ENCODE data around the gene CEP152. TPM values are rescaled to one million over a fixed set of nuclear protein-coding genes. Genes with fewer than 3 reads are reported as not detected.

The CEP152 gene
- total RNA-seq, 1 experiment from 2014 or later, result 31.6 TPM

- no peak overlapping the region for H3K27ac ChIP-seq (ENCODE audit: low read depth, low read length, poor library complexity, severe bottlenecking)
- TF ChIP-seq EZH2 (IDR thresholded peaks at IDR 0.05; ENCODE audit: borderline replicate concordance, low read depth, low read length, poor library complexity, severe bottlenecking), result no peak
- no peak for TF ChIP-seq CTCF (conservative IDR thresholded peaks at IDR 0.05; ENCODE audit: low read depth, low read length)
- CTCF ChIA-PET, result no interaction called here
- peaks cover 13% of the 10 kb centered on the region for H3K4me1 ChIP-seq (ENCODE audit: insufficient read depth, low read length, poor library complexity, severe bottlenecking)
- H3K9me3 ChIP-seq (ENCODE audit: low read depth, low read length, poor library complexity, severe bottlenecking), result no peaks in the 10 kb centered on the region
- no peak for DNase-seq (ENCODE audit: low spot score)
- no TSS peak for BruUV-seq (replicated peaks)
- H3K27me3 ChIP-seq (replicated peaks; ENCODE audit: insufficient read depth, low read depth, low read length, poor library complexity), result no peaks in the 10 kb centered on the region
- no peaks in the 10 kb centered on the region for H3K36me3 ChIP-seq (ENCODE audit: insufficient read depth, low read length, poor library complexity, severe bottlenecking)
- no peak overlapping the region for H3K4me3 ChIP-seq (ENCODE audit: low read depth, low read length, poor library complexity, severe bottlenecking)
- intact Hi-C loops (cut with micrococcal nuclease; ENCODE audit: unreplicated experiment), result loop anchor here (5.0 kb wide), 1 partner anchor 40 kb away; the partner anchor contains the start of gene CEP152
- POLR2A ChIA-PET (ENCODE audit: low non-redundant PET), result no interaction called here
Observed at GRCh38 chr15:48851956-48852355, 41.1 kb upstream of the CEP152 start.

GRCh38 chr15:48850648-48851047 is 39.8 kb upstream of the CEP152 start:
- CTCF ChIA-PET, result no interaction called here
- Histone ChIP-seq H3K4me1 (ENCODE audit: insufficient read depth, low read length, poor library complexity, severe bottlenecking) (peaks cover 1% of the 10 kb centered on the region), H3K4me3 (ENCODE audit: low read depth, low read length, poor library complexity, severe bottlenecking) (no peak overlapping the region), H3K27ac (ENCODE audit: low read depth, low read length, poor library complexity, severe bottlenecking) (no peak overlapping the region), H3K9me3 (ENCODE audit: low read depth, low read length, poor library complexity, severe bottlenecking) (no peaks in the 10 kb centered on the region), H3K27me3 (replicated peaks; ENCODE audit: insufficient read depth, low read depth, low read length, poor library complexity) (no peaks in the 10 kb centered on the region), H3K36me3 (ENCODE audit: insufficient read depth, low read length, poor library complexity, severe bottlenecking) (no peaks in the 10 kb centered on the region)
- no TSS peak for BruUV-seq (replicated peaks)
- TF ChIP-seq CTCF (conservative IDR thresholded peaks at IDR 0.05; ENCODE audit: low read depth, low read length), result no peak
- TF ChIP-seq EZH2 (IDR thresholded peaks at IDR 0.05; ENCODE audit: borderline replicate concordance, low read depth, low read length, poor library complexity, severe bottlenecking), result no peak
- POLR2A ChIA-PET (ENCODE audit: low non-redundant PET), result no interaction called here
- DNase-seq (ENCODE audit: low spot score), result no peak
- intact Hi-C loops (cut with micrococcal nuclease; ENCODE audit: unreplicated experiment), result loop anchor here (5.0 kb wide), 1 partner anchor 38 kb away; the partner anchor contains the start of gene CEP152

GRCh38 chr15:48845123-48845522 is 34.3 kb upstream of the CEP152 start:
- ChIA-PET CTCF (no interaction called here), POLR2A (ENCODE audit: low non-redundant PET) (no interaction called here)
- DNase-seq (ENCODE audit: low spot score), result no peak
- H3K9me3 ChIP-seq (ENCODE audit: low read depth, low read length, poor library complexity, severe bottlenecking), result no peaks in the 10 kb centered on the region
- intact Hi-C loops (cut with micrococcal nuclease; ENCODE audit: unreplicated experiment), result no loop called here
- no peak overlapping the region for H3K4me3 ChIP-seq (ENCODE audit: low read depth, low read length, poor library complexity, severe bottlenecking)
- H3K4me1 ChIP-seq (ENCODE audit: insufficient read depth, low read length, poor library complexity, severe bottlenecking), result no peaks in the 10 kb centered on the region
- no peaks in the 10 kb centered on the region for H3K36me3 ChIP-seq (ENCODE audit: insufficient read depth, low read length, poor library complexity, severe bottlenecking)
- H3K27me3 ChIP-seq (replicated peaks; ENCODE audit: insufficient read depth, low read depth, low read length, poor library complexity), result no peaks in the 10 kb centered on the region
- no peak for TF ChIP-seq EZH2 (IDR thresholded peaks at IDR 0.05; ENCODE audit: borderline replicate concordance, low read depth, low read length, poor library complexity, severe bottlenecking)
- no peak for TF ChIP-seq CTCF (conservative IDR thresholded peaks at IDR 0.05; ENCODE audit: low read depth, low read length)
- no TSS peak for BruUV-seq (replicated peaks)
- H3K27ac ChIP-seq (ENCODE audit: low read depth, low read length, poor library complexity, severe bottlenecking), result no peak overlapping the region
